HFFc6 (cell line): Measurements from ENCODE around the gene EFCAB3. TPM values are rescaled to one million over a fixed set of nuclear protein-coding genes. Genes with fewer than 3 reads are reported as not detected.

ENCODE experiments used
- DNase-seq: peaks from one replicate; pipeline ENCODE4 v3.0.0-alpha.2; 2018
- H3K27ac Mint-ChIP-seq: 2 replicates; pipeline ENCODE4 v1.8.0; 2020; ENCODE audit warnings: mild to moderate bottlenecking, mixed read lengths
- H3K27me3 Mint-ChIP-seq: 2 replicates; pipeline ENCODE4 v1.8.0; 2021; ENCODE audit warnings: mild to moderate bottlenecking, moderate library complexity, mixed read lengths; ENCODE audit not compliant: insufficient read depth
- H3K36me3 Mint-ChIP-seq: 2 replicates; pipeline ENCODE4 v1.8.0; 2021; ENCODE audit warnings: low read depth, mixed read lengths
- H3K4me1 Mint-ChIP-seq: 2 replicates; pipeline ENCODE4 v1.8.0; 2020; ENCODE audit warnings: low read depth, mixed read lengths
- H3K4me3 Mint-ChIP-seq: 2 replicates; pipeline ENCODE4 v1.8.0; 2020; ENCODE audit warnings: mild to moderate bottlenecking, moderate library complexity, mixed read lengths
- H3K9me3 Mint-ChIP-seq: 2 replicates; pipeline ENCODE4 v1.8.0; 2020; ENCODE audit warnings: mild to moderate bottlenecking, mixed read lengths
- CTCF ChIP-seq: fragments of 200-600 bp; sonication (generic); IDR thresholded peaks from 2 replicates; pipeline ENCODE4 v1.5.0; 2021; ENCODE audit warnings: antibody characterized with exemption, mild to moderate bottlenecking
- long read RNA-seq: library from polyadenylated mRNA; unstranded; transcript quantifications from one replicate; pipeline ENCODE4 v2.0.0, GENCODE V29; 2019
- total RNA-seq, 6 experiments: library from RNA; stranded (reverse); fragmentation: NEBNext Ultra II Directional; extraction: Animal tissue kit (Norgen Biotek cat#: 25700); gene quantifications; 2 replicates in 1 of 6; 3 replicates in 5 of 6; pipeline ENCODE4 v1.2.3, GENCODE V29; 2021

Gene EFCAB3
- total RNA-seq = not detected
- long read RNA-seq = 0 reads

GRCh38 chr17:62380253-62380652 lies at the start of gene EFCAB3:
EFCAB3 (plus strand) TSS chr17:62380553; CDS start chr17:62382980, 2,427 bp downstream.
- Mint-ChIP-seq H3K36me3 (no peaks in the 10 kb centered on the region), H3K27me3 (peaks cover 26% of the 10 kb centered on the region), H3K9me3 (no peaks in the 10 kb centered on the region), H3K27ac (no peak within 1 kb of the TSS), H3K4me3 (no peak within 1 kb of the TSS), H3K4me1 (no peaks in the 10 kb centered on the region)
- TF ChIP-seq CTCF = no peak
- no peak for DNase-seq

- TF ChIP-seq CTCF = no peak
- Mint-ChIP-seq H3K4me1 (no peaks in the 10 kb centered on the region), H3K27me3 (0 out of 2 replicates have a peak, but pooled peaks cover 1% of the 10 kb centered on the region), H3K36me3 (peaks cover 5% of the 10 kb centered on the region; the same call in 1 of the 2 replicates), H3K9me3 (peaks cover 9% of the 10 kb centered on the region), H3K27ac (no peak overlapping the region), H3K4me3 (no peak overlapping the region)
- DNase-seq = no peak
Observed at GRCh38 chr17:62336527-62336926, 43.8 kb upstream of the EFCAB3 start.

- Mint-ChIP-seq H3K27ac (no peak overlapping the region), H3K4me3 (no peak overlapping the region), H3K9me3 (no peaks in the 10 kb centered on the region), H3K36me3 (no peaks in the 10 kb centered on the region), H3K27me3 (peaks cover 3% of the 10 kb centered on the region; the same call in 1 of the 2 replicates), H3K4me1 (no peaks in the 10 kb centered on the region)
- no peak for DNase-seq
- no peak for TF ChIP-seq CTCF
Observed at GRCh38 chr17:62343764-62344270, 36.5 kb upstream of the EFCAB3 start.

GRCh38 chr17:62351176-62351575 lies 29.2 kb upstream of the EFCAB3 start:
- H3K9me3 Mint-ChIP-seq = no peaks in the 10 kb centered on the region
- DNase-seq = no peak
- no peaks in the 10 kb centered on the region for H3K36me3 Mint-ChIP-seq
- H3K4me3 Mint-ChIP-seq = no peak overlapping the region
- no peak for TF ChIP-seq CTCF
- peaks cover 9% of the 10 kb centered on the region for H3K27me3 Mint-ChIP-seq
- no peaks in the 10 kb centered on the region for H3K4me1 Mint-ChIP-seq
- no peak overlapping the region for H3K27ac Mint-ChIP-seq

- Mint-ChIP-seq H3K9me3 (no peaks in the 10 kb centered on the region; the same call in 1 of the 2 replicates), H3K4me3 (no peak overlapping the region), H3K4me1 (no peaks in the 10 kb centered on the region), H3K27me3 (peaks cover 4% of the 10 kb centered on the region; the same call in 1 of the 2 replicates), H3K27ac (no peak overlapping the region), H3K36me3 (no peaks in the 10 kb centered on the region)
- TF ChIP-seq CTCF = no peak
- DNase-seq = no peak
Observed at GRCh38 chr17:62366191-62366590, 14.2 kb upstream of the EFCAB3 start.
